HG02588 (cell line): ENCODE data around the gene VAPA.

Experiments
- ATAC-seq: cut with Tn5 transposase; IDR thresholded peaks from one replicate; pipeline ENCODE4 v1.9.1; 2021; ENCODE audit warnings: mild to moderate bottlenecking, moderate library complexity; ENCODE audit not compliant: unreplicated experiment

Gene VAPA

GRCh38 chr18:9969247-9969646 lies 55.4 kb downstream of the VAPA start:
- ATAC-seq: no peak

- peak; percentile 54 for ATAC-seq
Observed at GRCh38 chr18:9971313-9971920, 57.6 kb downstream of the VAPA start.

DNA sequence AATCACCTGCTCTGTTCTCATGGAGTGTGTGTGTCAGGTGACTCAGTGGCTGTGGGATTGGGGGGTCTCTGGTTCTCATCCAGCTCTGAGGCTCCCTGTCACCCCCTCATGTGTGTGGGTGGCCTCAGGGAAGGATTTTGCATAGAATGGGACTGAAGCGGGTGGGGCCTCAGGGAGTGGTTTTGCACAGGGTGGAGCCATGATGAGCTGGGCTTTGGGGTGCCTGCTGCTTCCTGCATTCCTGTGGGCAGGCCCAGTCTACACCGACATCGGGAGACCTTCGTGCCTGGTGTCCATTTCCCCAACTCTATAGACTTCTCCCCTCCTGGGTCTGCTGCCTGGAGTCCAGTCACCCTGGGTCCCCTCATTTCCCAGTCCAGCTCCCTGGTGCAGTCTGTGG lies 59.7 kb downstream of the VAPA start:
- ATAC-seq: no peak

DNA sequence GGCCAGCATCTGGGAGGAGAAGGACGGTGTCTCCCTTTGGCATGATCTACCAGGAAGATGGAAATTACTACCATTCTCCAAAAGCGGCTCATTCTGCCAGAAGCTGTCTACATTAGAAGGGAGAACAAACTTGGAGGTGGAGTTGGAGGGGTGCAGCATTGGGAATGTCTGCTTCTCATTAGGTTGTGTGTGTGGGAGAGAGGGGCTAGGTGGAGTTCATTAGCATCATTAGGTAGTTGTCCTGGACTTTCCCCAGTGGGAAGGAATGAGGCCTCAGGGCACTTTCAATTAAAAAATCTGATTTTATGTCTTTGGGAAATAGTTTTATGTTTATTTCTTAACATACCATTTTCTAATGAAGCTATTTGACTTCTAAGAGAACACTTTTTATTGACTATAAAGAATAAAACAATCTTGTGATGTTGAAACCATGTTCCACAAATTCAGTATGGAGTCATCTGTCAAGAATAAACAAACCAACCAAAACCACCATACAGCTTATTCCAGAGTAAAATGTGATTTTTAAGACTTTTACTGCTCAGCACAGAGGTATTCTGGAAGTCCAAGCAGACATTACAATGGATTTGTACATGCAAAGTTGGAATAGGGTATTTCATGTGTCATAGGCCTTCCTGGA lies 60.6 kb downstream of the VAPA start:
- ATAC-seq: no peak

- ATAC-seq: no peak
Observed at GRCh38 chr18:9975658-9976057, 61.8 kb downstream of the VAPA start.

DNA sequence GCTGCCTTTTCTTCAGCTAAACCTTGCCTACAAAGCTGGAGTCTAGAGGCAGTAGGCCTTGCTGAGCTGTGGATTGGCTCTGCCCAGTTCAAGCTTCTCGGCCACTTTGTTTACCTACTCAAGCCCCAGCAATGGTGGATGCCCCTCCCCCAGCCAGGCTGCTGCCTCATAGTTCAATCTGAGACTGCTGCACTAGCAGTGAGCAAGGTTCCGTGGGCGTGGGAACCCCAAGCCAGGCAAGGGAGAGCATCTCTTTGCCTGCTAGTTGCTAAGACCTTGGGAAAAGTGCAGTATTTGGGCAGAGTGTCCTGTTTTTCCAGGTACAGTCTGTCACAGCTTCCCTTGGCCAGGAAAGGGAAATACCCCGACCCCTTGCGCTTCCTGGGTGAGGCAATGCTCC lies 68.9 kb downstream of the VAPA start:
- no peak for ATAC-seq

GRCh38 chr18:9984080-9984479 lies 70.3 kb downstream of the VAPA start:
- ATAC-seq: no peak

- ATAC-seq: no peak
Observed at GRCh38 chr18:9985641-9986040, 71.8 kb downstream of the VAPA start.

DNA sequence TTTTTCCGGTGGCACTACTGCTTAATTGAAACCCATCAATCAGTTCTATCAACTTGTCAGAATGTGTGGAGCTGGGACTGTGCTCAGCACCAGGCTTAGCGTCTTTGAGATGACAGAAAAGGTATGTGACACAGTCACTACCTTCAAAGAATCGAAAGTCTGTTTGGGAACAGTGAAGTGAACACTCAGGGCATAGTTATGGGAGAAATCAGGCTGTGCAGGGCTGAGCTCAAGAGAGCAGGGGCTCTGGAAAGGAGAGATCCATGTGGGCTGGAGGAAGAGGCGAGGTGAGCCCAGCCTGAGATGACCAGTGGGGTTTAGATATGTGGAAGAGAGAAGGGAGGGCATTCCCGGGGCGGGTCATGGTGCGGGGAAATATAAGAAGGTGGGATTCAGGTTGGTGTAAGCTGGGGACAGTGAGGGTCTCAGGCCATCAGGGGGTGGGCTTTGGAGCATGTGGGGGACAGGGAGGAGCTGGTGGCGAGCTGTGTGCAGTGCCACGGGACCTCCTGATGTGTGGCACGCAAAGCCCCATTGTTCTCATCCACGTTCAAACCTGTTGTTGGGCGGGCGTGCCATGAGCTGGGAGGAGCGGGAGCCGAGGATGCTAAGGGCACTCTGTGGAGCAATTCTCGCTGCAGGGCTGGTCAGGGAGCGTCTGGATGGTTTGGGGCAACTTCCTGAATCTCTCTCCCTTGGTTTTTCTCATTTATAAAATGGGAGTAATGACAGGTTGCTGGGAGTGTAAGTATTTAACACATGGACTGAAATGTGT lies 72.5 kb downstream of the VAPA start:
- no peak for ATAC-seq

DNA sequence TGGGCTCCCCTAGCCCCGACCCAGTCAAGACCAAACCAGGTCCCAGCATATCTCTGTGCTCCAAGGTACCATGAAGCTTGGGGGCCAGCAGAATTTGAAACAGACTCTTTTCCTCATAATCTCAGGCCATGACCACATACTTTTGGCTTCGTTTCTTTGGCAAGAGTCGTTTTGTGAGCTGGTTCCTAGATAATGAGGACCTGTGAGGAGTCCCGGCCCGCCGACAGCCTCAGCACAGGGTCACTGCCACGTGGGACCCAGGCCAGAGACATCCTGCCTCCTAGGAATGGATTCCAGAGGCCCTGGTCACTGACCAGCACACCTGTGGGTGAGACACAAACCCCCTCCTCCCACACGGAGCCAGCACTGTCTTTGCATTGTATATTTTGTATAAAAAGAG lies 73.5 kb downstream of the VAPA start:
- no peak for ATAC-seq

GRCh38 chr18:9987931-9988330 lies 74.1 kb downstream of the VAPA start:
- no peak for ATAC-seq

- ATAC-seq: no peak
Observed at GRCh38 chr18:9988665-9989064, 74.8 kb downstream of the VAPA start.

- ATAC-seq: no peak
Observed at GRCh38 chr18:9989481-9989880, 75.7 kb downstream of the VAPA start.

GRCh38 chr18:9991011-9992000 lies 77.5 kb downstream of the VAPA start:
- ATAC-seq: no peak

DNA sequence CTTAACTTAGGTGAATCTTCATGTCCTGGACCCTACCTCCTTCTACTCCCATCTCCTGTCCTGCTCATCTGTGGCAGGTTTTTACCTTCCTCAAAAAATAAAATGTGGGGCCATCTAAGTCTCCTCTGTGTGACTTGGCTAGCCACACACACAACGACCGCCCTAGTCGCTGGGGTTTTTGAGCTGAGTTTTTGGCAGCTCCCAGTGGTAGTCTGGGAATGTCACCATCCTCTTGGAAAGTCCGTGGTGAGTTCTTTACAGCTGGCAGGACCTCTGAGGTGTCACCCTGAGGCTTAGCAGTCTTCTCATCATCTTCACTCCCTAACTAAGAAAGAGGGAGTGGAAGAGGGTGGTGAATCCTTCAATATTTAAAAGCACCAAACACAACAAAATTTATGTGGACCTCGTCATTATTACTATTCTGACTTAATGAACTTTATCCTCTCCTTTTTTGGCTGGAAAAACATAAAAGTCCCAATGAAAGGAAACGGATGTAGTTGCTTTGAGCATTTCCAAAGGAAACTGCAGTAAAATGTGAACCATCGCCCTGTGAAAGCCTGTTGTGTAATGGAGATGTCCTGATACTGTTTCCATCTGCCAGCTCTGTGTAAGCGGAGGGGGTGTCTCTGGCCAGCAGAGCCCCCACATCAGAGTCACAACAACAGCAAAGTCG lies 78.6 kb downstream of the VAPA start:
- ATAC-seq: no peak

- no peak for ATAC-seq
Observed at GRCh38 chr18:9992973-9993520, 79.2 kb downstream of the VAPA start.

DNA sequence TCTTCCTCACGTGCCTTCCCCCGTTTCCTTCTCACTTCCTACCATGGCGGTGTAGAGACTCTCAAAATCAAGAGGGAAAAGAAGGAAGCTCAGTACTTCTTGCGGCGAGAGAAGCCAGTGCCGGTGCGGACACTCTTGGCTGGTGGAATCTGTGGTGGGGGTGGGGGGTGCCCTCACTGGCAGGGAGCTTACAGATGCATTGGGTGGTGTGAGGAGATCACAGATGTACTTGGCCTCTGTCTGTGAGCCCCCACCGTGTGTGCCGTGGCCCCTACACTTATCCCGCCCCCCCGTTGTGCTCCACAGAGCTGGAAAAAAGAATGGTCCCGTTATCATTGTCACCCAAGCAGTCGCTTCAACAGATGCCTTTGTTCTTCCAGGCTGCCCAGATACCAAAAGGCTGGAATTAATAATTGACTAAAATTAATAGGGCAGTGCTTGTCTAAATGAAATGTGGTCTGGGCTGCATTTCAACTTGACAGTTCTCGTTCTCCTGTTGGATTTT lies 79.8 kb downstream of the VAPA start:
- no peak for ATAC-seq

- no peak for ATAC-seq
Observed at GRCh38 chr18:9994026-9994570, 80.3 kb downstream of the VAPA start.

GRCh38 chr18:9994701-9995235 lies 81.0 kb downstream of the VAPA start:
- no peak for ATAC-seq
